ENCODE data around the gene ANKRD12. TPM values are rescaled to one million over a fixed set of nuclear protein-coding genes. Genes with fewer than 3 reads are reported as not detected.

The ANKRD12 gene
- polyA plus RNA-seq, 1 donor from 2014 or later = 32.3 TPM

DNA sequence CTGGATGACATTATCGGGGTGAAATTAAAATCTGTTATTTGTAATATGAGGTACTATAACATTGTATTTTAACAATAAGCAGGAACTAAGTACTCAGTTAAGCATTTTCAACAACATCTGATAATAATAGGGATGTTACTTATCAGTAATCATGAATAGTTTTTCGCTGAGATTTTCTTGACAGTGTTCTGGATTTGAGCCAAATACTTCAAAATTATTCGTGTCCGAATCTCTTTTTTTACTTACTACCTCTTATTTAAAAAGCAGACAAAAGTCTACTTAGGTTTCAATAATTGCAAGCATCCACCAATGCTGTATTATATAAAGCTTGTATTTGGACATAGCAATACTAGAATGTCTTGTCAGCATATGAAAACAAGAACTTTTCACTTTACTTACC, 6.4 kb upstream of the ANKRD12 start:
- H3K9ac ChIP-seq (ENCODE audit: low read length) = no peak overlapping the region
- TF ChIP-seq POLR2AphosphoS5 (IDR thresholded peaks at IDR 0.05) (no peak), SMC3 (conservative IDR thresholded peaks at IDR 0.05; ENCODE audit: poor library complexity) (no peak), MXI1 (conservative IDR thresholded peaks at IDR 0.05; ENCODE audit: poor library complexity, severe bottlenecking) (no peak), RAD21 (conservative IDR thresholded peaks at IDR 0.05) (no peak)
- TF ChIP-seq, protein P1, sequence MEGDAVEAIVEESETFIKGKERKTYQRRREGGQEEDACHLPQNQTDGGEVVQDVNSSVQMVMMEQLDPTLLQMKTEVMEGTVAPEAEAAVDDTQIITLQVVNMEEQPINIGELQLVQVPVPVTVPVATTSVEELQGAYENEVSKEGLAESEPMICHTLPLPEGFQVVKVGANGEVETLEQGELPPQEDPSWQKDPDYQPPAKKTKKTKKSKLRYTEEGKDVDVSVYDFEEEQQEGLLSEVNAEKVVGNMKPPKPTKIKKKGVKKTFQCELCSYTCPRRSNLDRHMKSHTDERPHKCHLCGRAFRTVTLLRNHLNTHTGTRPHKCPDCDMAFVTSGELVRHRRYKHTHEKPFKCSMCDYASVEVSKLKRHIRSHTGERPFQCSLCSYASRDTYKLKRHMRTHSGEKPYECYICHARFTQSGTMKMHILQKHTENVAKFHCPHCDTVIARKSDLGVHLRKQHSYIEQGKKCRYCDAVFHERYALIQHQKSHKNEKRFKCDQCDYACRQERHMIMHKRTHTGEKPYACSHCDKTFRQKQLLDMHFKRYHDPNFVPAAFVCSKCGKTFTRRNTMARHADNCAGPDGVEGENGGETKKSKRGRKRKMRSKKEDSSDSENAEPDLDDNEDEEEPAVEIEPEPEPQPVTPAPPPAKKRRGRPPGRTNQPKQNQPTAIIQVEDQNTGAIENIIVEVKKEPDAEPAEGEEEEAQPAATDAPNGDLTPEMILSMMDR (IDR thresholded peaks at IDR 0.05; ENCODE audit: poor library complexity, severe bottlenecking) = no peak
- TF ChIP-seq, protein P2, sequence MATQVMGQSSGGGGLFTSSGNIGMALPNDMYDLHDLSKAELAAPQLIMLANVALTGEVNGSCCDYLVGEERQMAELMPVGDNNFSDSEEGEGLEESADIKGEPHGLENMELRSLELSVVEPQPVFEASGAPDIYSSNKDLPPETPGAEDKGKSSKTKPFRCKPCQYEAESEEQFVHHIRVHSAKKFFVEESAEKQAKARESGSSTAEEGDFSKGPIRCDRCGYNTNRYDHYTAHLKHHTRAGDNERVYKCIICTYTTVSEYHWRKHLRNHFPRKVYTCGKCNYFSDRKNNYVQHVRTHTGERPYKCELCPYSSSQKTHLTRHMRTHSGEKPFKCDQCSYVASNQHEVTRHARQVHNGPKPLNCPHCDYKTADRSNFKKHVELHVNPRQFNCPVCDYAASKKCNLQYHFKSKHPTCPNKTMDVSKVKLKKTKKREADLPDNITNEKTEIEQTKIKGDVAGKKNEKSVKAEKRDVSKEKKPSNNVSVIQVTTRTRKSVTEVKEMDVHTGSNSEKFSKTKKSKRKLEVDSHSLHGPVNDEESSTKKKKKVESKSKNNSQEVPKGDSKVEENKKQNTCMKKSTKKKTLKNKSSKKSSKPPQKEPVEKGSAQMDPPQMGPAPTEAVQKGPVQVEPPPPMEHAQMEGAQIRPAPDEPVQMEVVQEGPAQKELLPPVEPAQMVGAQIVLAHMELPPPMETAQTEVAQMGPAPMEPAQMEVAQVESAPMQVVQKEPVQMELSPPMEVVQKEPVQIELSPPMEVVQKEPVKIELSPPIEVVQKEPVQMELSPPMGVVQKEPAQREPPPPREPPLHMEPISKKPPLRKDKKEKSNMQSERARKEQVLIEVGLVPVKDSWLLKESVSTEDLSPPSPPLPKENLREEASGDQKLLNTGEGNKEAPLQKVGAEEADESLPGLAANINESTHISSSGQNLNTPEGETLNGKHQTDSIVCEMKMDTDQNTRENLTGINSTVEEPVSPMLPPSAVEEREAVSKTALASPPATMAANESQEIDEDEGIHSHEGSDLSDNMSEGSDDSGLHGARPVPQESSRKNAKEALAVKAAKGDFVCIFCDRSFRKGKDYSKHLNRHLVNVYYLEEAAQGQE (IDR thresholded peaks at IDR 0.05; ENCODE audit: borderline replicate concordance) = no peak
- no peaks in the 10 kb centered on the region for H3K9me2 ChIP-seq (ENCODE audit: insufficient read depth, low read length)

DNA sequence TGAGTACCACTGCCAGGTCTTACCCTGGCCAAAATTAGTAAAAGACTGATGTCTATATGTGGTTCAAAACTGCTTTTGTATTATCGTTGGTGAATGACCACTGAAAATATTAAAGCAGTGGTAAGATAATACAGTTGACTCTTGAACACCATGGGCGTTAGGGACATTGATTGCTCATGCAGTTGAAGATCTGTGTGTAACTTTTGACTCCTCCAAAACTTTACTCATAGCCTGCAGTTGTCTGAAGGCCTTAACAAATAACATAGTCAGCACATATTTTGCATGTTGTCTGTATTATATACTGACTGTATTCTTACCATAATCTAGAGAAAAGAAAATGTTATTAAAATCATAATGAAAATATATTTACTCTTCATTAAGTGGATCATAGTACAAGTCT, 5.8 kb upstream of the ANKRD12 start:
- no peak overlapping the region for H2AFZ ChIP-seq (ENCODE audit: low read depth, low read length)
- H3K4me3 ChIP-seq (ENCODE audit: low read length) = no peak overlapping the region
- H3F3A ChIP-seq (ENCODE audit: insufficient read depth, low read length, poor library complexity, severe bottlenecking) = no peaks in the 10 kb centered on the region
- no peaks in the 10 kb centered on the region for H3K9me2 ChIP-seq (ENCODE audit: insufficient read depth, low read length)
- peaks cover 5% of the 10 kb centered on the region for H3K36me3 ChIP-seq (ENCODE audit: insufficient read depth, low read length)
- H3K9me3 ChIP-seq (ENCODE audit: low read length) = no peaks in the 10 kb centered on the region
- no peaks in the 10 kb centered on the region for H3K27me3 ChIP-seq (ENCODE audit: insufficient read depth, low read depth, low read length)
- TF ChIP-seq MXI1 (conservative IDR thresholded peaks at IDR 0.05; ENCODE audit: poor library complexity, severe bottlenecking) (no peak), RAD21 (conservative IDR thresholded peaks at IDR 0.05) (no peak), EP300 (conservative IDR thresholded peaks at IDR 0.05; ENCODE audit: poor library complexity, severe bottlenecking) (no peak)
- H3K79me2 ChIP-seq (replicated peaks; ENCODE audit: insufficient read depth, low read length) = peaks cover 25% of the 10 kb centered on the region
- no peaks in the 10 kb centered on the region for H4K20me1 ChIP-seq (ENCODE audit: insufficient read depth)
- no peak overlapping the region for H3K27ac ChIP-seq (ENCODE audit: low read length)
- no peak overlapping the region for H3K9ac ChIP-seq (ENCODE audit: low read length)
- no peak overlapping the region for H3K4me2 ChIP-seq (ENCODE audit: low read length)

More for the DNA sequence above, 6.4 kb upstream of the ANKRD12 start:
- Histone ChIP-seq H2AFZ (ENCODE audit: low read depth, low read length) (no peak overlapping the region), H3K36me3 (ENCODE audit: insufficient read depth, low read length) (peaks cover 5% of the 10 kb centered on the region), H3K4me3 (ENCODE audit: low read length) (no peak overlapping the region), H3F3A (ENCODE audit: insufficient read depth, low read length, poor library complexity, severe bottlenecking) (no peaks in the 10 kb centered on the region), H3K27ac (ENCODE audit: low read length) (no peak overlapping the region), H3K27me3 (ENCODE audit: insufficient read depth, low read depth, low read length) (no peaks in the 10 kb centered on the region), H3K4me2 (ENCODE audit: low read length) (no peak overlapping the region), H3K79me2 (replicated peaks; ENCODE audit: insufficient read depth, low read length) (peaks cover 19% of the 10 kb centered on the region), H3K9me3 (ENCODE audit: low read length) (no peaks in the 10 kb centered on the region), H4K20me1 (ENCODE audit: insufficient read depth) (no peaks in the 10 kb centered on the region)

DNA sequence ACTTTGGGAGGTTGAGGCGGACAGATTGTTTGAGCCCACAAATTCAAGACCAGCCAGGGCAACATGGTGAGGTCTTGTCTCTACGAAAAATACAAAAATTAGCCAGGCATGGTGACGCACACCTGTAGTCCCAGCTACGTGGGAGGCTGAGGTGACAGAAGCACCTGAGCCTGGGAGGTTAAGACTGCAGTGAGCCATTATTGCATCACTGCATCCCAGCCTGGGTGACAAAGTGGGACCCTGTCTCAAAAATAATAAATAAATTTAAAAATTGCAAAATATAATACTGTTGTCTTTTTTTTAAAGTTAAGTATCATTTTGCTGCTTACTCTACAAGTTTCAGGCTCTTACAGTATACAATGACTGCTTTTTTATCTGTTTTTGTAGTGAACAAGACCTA, 4.0 kb upstream of the ANKRD12 start:
- H3K27ac ChIP-seq (ENCODE audit: low read length) = no peak overlapping the region
- H4K20me1 ChIP-seq (ENCODE audit: insufficient read depth) = no peaks in the 10 kb centered on the region
- no peaks in the 10 kb centered on the region for H3K9me3 ChIP-seq (ENCODE audit: low read length)
- H3K79me2 ChIP-seq (replicated peaks; ENCODE audit: insufficient read depth, low read length) = peaks cover 27% of the 10 kb centered on the region
- H3K27me3 ChIP-seq (ENCODE audit: insufficient read depth, low read depth, low read length) = no peaks in the 10 kb centered on the region
- no peak overlapping the region for H2AFZ ChIP-seq (ENCODE audit: low read depth, low read length)
- TF ChIP-seq EP300 (conservative IDR thresholded peaks at IDR 0.05; ENCODE audit: poor library complexity, severe bottlenecking) = no peak
- no peak for TF ChIP-seq MXI1 (conservative IDR thresholded peaks at IDR 0.05; ENCODE audit: poor library complexity, severe bottlenecking)
- TF ChIP-seq, protein P2 (IDR thresholded peaks at IDR 0.05; ENCODE audit: borderline replicate concordance) = no peak
- TF ChIP-seq, protein P1 (IDR thresholded peaks at IDR 0.05; ENCODE audit: poor library complexity, severe bottlenecking) = no peak
- no peak for TF ChIP-seq TAF1 (IDR thresholded peaks at IDR 0.05; ENCODE audit: low read depth)
- no peak for TF ChIP-seq POLR2AphosphoS5 (IDR thresholded peaks at IDR 0.05)
- TF ChIP-seq SMC3 (conservative IDR thresholded peaks at IDR 0.05; ENCODE audit: poor library complexity) = no peak
- no peak for TF ChIP-seq RAD21 (conservative IDR thresholded peaks at IDR 0.05)
- H3K4me3 ChIP-seq (ENCODE audit: low read length) = no peak overlapping the region
- H3K9ac ChIP-seq (ENCODE audit: low read length) = no peak overlapping the region
- H3K4me2 ChIP-seq (ENCODE audit: low read length) = no peak overlapping the region
- H3K9me2 ChIP-seq (ENCODE audit: insufficient read depth, low read length) = no peaks in the 10 kb centered on the region
- no peaks in the 10 kb centered on the region for H3F3A ChIP-seq (ENCODE audit: insufficient read depth, low read length, poor library complexity, severe bottlenecking)
- peaks cover 5% of the 10 kb centered on the region for H3K36me3 ChIP-seq (ENCODE audit: insufficient read depth, low read length)

Measured in neural cell (in vitro differentiated cells).